Osteoblast (primary cell): ENCODE results near the gene MBD5. TPM values are rescaled to one million over a fixed set of nuclear protein-coding genes. Genes with fewer than 3 reads are reported as not detected.
A peak's percentile ranks its signal among the peaks of the same experiment; 100 is the strongest.
"Not testable (repeated sequence)": the region's sequence is repeated elsewhere in the genome, so short reads cannot be mapped to it uniquely, and the experiment has no call there.

Experiments
- DNase-seq: peaks from one replicate; pipeline ENCODE4 v3.0.0; 2011; ENCODE audit warnings: low spot score, mixed read lengths; ENCODE audit not compliant: insufficient read length; ENCODE audit errors: missing footprints
- H2AFZ ChIP-seq: 2 replicates; pipeline ENCODE4 v1.6.0; 2011; ENCODE audit warnings: mild to moderate bottlenecking, low read length
- H3K27ac ChIP-seq: 2 replicates; pipeline ENCODE4 v1.5.1; 2011; ENCODE audit warnings: mild to moderate bottlenecking, low read depth, low read length, moderate library complexity
- H3K27me3 ChIP-seq: 2 replicates; pipeline ENCODE4 v1.6.0; 2012; ENCODE audit warnings: mild to moderate bottlenecking, control low read depth, inconsistent platforms, low read length, moderate library complexity; ENCODE audit not compliant: insufficient read depth
- H3K36me3 ChIP-seq: 2 replicates; pipeline ENCODE4 v1.5.1; 2011; ENCODE audit warnings: mild to moderate bottlenecking, low read length, control low read depth, moderate library complexity; ENCODE audit not compliant: insufficient read depth
- H3K4me1 ChIP-seq: 2 replicates; pipeline ENCODE4 v1.5.1; 2011; ENCODE audit warnings: mild to moderate bottlenecking, low read length, control low read depth, moderate library complexity; ENCODE audit not compliant: insufficient read depth
- H3K4me2 ChIP-seq: 2 replicates; pipeline ENCODE4 v1.6.0; 2011; ENCODE audit warnings: mild to moderate bottlenecking, low read length; ENCODE audit not compliant: insufficient read depth
- H3K4me3 ChIP-seq: fragments of 200-600 bp; sonication (generic); 3 replicates; pipeline ENCODE4 v1.5.1; 2012; ENCODE audit warnings: mild to moderate bottlenecking, low read length, inconsistent platforms; ENCODE audit not compliant: insufficient read depth
- H3K79me2 ChIP-seq: 2 replicates; pipeline ENCODE4 v1.6.0; 2012; ENCODE audit warnings: mild to moderate bottlenecking, low read length, control low read depth, inconsistent platforms; ENCODE audit not compliant: insufficient read depth
- H3K9me3 ChIP-seq: 2 replicates; pipeline ENCODE4 v1.5.1; 2011; ENCODE audit warnings: low read depth, low read length, control low read depth
- H4K20me1 ChIP-seq: 2 replicates; pipeline ENCODE4 v1.6.0; 2012; ENCODE audit warnings: mild to moderate bottlenecking, low read length, control low read depth; ENCODE audit not compliant: insufficient read depth
- total RNA-seq: library from RNA; depleted of rRNA; stranded (reverse); fragments of >200 nt; gene quantifications from 2 replicates; pipeline ENCODE4 v1.2.3, GENCODE V29; 2012
- TF ChIP-seq, protein P1 (sequence below): IDR thresholded peaks from 2 replicates; pipeline ENCODE4 v1.5.1; 2011; ENCODE audit warnings: mild to moderate bottlenecking, low read depth, low read length, moderate library complexity; ENCODE audit errors: extremely low read depth

MBD5 gene
- total RNA-seq, 1 donor, result 22.4 TPM

DNA sequence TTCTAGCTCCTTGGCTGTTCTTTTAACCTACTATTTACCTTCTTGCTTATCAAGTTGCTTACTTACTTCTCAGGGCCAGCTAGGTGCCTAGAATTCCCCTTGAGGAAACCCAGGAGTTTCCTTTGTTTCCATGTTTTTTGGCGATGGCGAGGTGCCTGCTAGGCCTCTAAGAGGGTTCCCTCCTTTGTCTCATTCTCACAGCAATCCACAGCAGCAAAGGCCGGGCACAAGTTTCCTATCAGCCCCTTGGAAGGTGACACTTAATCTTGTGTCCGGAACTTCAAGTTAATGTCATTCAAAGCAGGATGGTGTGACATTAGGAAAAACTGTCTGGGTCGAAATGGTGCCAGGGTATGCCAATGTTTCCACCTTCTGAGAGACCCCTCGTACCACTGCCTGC, 521.7 kb downstream of the MBD5 start:
- no peak for DNase-seq
- no peak overlapping the region for H2AFZ ChIP-seq
- H3K9me3 ChIP-seq, result no peaks in the 10 kb centered on the region
- no peak overlapping the region for H3K4me3 ChIP-seq
- TF ChIP-seq, protein P1, sequence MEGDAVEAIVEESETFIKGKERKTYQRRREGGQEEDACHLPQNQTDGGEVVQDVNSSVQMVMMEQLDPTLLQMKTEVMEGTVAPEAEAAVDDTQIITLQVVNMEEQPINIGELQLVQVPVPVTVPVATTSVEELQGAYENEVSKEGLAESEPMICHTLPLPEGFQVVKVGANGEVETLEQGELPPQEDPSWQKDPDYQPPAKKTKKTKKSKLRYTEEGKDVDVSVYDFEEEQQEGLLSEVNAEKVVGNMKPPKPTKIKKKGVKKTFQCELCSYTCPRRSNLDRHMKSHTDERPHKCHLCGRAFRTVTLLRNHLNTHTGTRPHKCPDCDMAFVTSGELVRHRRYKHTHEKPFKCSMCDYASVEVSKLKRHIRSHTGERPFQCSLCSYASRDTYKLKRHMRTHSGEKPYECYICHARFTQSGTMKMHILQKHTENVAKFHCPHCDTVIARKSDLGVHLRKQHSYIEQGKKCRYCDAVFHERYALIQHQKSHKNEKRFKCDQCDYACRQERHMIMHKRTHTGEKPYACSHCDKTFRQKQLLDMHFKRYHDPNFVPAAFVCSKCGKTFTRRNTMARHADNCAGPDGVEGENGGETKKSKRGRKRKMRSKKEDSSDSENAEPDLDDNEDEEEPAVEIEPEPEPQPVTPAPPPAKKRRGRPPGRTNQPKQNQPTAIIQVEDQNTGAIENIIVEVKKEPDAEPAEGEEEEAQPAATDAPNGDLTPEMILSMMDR, result no peak
- no peak overlapping the region for H3K27ac ChIP-seq
- no peak overlapping the region for H3K4me2 ChIP-seq
- H3K27me3 ChIP-seq, result no peaks in the 10 kb centered on the region
- no peaks in the 10 kb centered on the region for H3K79me2 ChIP-seq
- no peaks in the 10 kb centered on the region for H4K20me1 ChIP-seq
- no peaks in the 10 kb centered on the region for H3K4me1 ChIP-seq
- H3K36me3 ChIP-seq, result no peaks in the 10 kb centered on the region

DNA sequence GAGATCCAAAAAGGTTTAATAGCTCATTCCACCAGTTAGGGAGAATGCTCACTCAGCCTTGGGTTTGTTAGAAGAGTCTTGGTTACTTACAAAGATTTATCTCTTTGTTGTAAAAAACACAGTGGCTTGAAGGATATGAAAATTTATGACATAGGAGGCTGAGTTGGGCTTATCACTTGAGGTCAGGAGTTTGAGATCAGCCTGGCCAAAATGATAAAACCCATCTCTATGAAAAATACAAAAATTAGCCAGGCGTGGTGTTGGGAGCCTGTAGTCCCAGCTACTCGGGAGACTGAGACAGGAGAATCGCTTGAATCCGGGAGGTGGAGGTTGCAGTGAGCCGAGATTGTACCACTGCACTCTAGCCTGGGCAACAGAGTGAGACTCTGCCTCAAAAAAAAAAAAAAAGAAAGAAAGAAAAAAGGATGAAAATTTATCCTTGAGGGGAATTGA, 522.2 kb downstream of the MBD5 start:
- not testable (repeated sequence) for H4K20me1 ChIP-seq, H3K36me3 ChIP-seq, H3K4me3 ChIP-seq, H3K4me1 ChIP-seq, H3K79me2 ChIP-seq, H2AFZ ChIP-seq, H3K27ac ChIP-seq, H3K4me2 ChIP-seq, H3K9me3 ChIP-seq, H3K27me3 ChIP-seq
- peak; percentile 26 for DNase-seq

DNA sequence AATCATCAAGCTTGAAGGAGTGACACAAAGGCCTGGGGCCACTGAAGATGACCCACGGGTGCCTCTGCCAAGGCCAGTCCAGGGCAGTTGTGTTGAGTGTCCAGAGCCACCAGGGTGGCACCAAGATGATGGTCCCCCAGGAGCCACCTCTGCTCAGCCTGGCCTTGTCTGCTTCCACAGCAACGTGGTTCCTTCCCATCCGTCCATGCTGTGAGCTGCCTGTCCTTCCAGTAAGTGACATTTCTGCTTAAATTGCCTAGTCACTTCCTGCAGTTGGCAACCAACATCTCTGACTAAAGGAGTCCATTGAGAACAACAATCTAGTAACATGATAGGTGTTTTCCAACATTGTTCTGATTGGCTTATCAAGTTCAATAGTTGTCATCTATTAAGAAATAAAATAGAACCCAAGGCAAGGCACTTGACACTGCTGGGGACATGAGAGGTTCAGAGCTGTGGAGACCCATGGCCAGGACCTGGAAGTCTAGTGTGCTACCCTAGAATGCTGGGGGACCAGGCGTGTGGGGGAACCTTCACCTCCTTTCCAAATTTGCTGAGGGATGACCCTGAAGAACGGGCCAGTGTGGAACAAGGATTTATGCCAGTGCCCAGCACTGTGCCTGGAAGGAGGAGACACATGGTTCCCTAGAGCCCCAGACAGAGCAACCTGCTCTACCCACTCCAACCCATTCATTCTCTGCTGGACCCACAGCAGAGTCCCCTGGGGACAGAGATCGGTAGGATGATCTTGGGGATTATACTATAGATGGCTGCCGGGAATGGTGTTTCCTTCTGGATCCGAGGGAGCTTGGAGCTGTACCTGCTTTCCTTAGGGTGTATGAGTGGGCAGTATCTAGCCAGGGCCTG, 524.7 kb downstream of the MBD5 start:
- DNase-seq, result no peak
- no peaks in the 10 kb centered on the region for H3K79me2 ChIP-seq
- TF ChIP-seq, protein P1, result no peak
- H3K27me3 ChIP-seq, result no peaks in the 10 kb centered on the region
- no peaks in the 10 kb centered on the region for H3K4me1 ChIP-seq
- no peak overlapping the region for H2AFZ ChIP-seq
- H3K9me3 ChIP-seq, result no peaks in the 10 kb centered on the region
- H3K4me2 ChIP-seq, result no peak overlapping the region
- H3K27ac ChIP-seq, result no peak overlapping the region
- no peaks in the 10 kb centered on the region for H4K20me1 ChIP-seq
- no peak overlapping the region for H3K4me3 ChIP-seq
- H3K36me3 ChIP-seq, result no peaks in the 10 kb centered on the region

DNA sequence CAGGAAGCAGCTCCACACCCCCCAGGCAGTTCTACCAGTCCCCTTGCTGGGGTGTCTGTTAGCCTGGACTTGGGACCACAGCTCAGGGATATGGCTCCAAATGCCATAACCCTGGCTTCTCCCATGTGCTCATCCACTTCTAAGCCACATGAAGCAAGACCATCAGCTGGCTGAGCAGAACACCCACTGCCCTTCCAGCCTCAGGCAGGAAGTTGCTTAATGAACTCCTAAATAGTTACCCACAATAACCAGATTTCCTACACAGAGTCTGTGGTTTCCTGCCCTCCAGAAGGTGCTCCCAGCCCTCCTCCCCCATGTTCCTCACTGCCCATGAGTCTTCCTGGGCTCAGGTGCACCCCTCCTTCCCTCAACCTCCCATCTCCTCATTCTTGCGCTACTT, 525.4 kb downstream of the MBD5 start:
- Histone ChIP-seq H3K27me3 (no peaks in the 10 kb centered on the region), H3K27ac (no peak overlapping the region), H2AFZ (no peak overlapping the region), H4K20me1 (no peaks in the 10 kb centered on the region), H3K4me3 (no peak overlapping the region), H3K9me3 (no peaks in the 10 kb centered on the region), H3K36me3 (no peaks in the 10 kb centered on the region), H3K4me2 (no peak overlapping the region), H3K4me1 (no peaks in the 10 kb centered on the region), H3K79me2 (no peaks in the 10 kb centered on the region)
- TF ChIP-seq, protein P1, result no peak
- peak; percentile 10 for DNase-seq
